Prostate gland (tissue), 2 donors: ENCODE results near the gene TMA7B.

Source experiments
- CTCF ChIP-seq, 4 experiments: fragments of 200-600 bp in 2 of 4; fragments of 450-650 bp in 2 of 4; sonication (generic) in 2 of 4; IDR thresholded peaks; 1 replicate in 3 of 4; 2 replicates in 1 of 4; pipeline ENCODE4 v1.5.1; 2016 to 2019; ENCODE audit warnings: antibody characterized with exemption in 4 of 4, mild to moderate bottlenecking in 2 of 4, moderate library complexity in 2 of 4
- POLR2AphosphoS5 ChIP-seq: sonication (generic); formaldehyde crosslinking; IDR thresholded peaks from one replicate; pipeline ENCODE4 v1.6.1; 2017; ENCODE audit warnings: antibody characterized with exemption

- TF ChIP-seq CTCF (IDR thresholded peaks at IDR 0.05): no peak
- TF ChIP-seq POLR2AphosphoS5: no peak
Measured at GRCh38 chr22:39996732-39997131, 36.5 kb downstream of the TMA7B start.
